Measurements from ENCODE around the gene HOXC6. TPM values are rescaled to one million over a fixed set of nuclear protein-coding genes. Genes with fewer than 3 reads are reported as not detected.

HOXC6 gene
- total RNA-seq, 2 experiments from 2014 or later = not detected

- Histone ChIP-seq H3K4me3 (ENCODE audit: low read length) (no peak overlapping the region), H3K27me3 (ENCODE audit: control insufficient read depth in 1 of 2, insufficient read depth in 2 of 2, low read length in 2 of 2) (peaks cover 83 to 94% of the 10 kb centered on the region in 2 experiments), H3K36me3 (ENCODE audit: insufficient read depth, low read length) (no peaks in the 10 kb centered on the region), H3K4me1 (ENCODE audit: insufficient read depth, low read length) (peaks cover 12% of the 10 kb centered on the region), H3K27ac (ENCODE audit: low read depth in 1 of 2, low read length in 2 of 2) (no peak overlapping the region), H3K9me3 (ENCODE audit: control insufficient read depth in 1 of 2, insufficient read depth in 1 of 2, low read length in 2 of 2) (peaks cover 0 to 19% of the 10 kb centered on the region in 2 experiments)
- Mint-ChIP-seq H3K4me1 (ENCODE audit: low read depth) (peaks cover 11% of the 10 kb centered on the region), H3K36me3 (ENCODE audit: low read depth) (no peaks in the 10 kb centered on the region), H3K4me3 (no peak overlapping the region), H3K9me3 (no peaks in the 10 kb centered on the region), H3K27me3 (peaks cover 97% of the 10 kb centered on the region), H3K27ac (no peak overlapping the region)
- intact Hi-C loops (cut with DNase I, micrococcal nuclease) = no loop called here
- ATAC-seq (ENCODE audit: poor library complexity) = no peak
- ChIA-PET CTCF (no interaction called here), POLR2A (no interaction called here)
- no peak for DNase-seq
- no peak for TF ChIP-seq CTCF (IDR thresholded peaks at IDR 0.05)
Observed at GRCh38 chr12:54042970-54043853, 15.0 kb downstream of the HOXC6 start.

DNA sequence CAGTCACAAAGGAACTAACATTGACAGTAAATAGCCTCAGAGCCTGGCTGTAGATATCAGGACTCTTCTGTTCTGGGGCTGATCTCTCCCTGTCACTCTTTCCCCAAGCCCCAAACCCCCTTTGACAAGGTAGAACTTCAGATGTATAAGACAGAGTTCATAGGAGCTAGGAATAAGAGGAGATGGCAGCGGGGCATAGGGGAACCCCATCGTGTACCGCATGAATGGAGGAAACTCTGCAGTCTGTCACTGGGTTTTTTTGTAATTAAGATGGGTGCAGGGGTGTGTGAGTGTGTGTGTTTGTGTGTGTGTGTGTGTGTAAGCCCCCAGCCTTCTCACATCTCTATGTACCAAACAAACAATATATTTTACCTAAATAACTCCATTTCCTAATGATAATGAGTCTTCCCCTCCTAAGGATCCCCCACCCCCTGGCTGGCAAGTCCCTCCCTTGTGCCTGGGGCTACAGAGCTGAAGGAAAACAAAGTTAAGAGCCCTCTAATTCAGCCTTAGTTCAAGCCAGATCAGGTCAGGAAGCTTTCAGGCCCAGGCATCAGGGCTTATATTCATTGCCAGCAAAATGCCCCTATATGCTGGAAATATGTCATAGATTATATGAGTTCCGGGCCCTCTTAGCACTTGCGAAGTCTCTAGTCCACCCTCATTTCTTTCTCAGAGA, 16.3 kb downstream of the HOXC6 start:
- POLR2A ChIA-PET = interaction anchor here (1.1 to 1.6 kb wide), 2 partner anchors 9 to 38 kb away, joined by 3 to 4 read pairs; partner anchors contain the start of gene HOXC4
- intact Hi-C loops (cut with DNase I, micrococcal nuclease) = loop anchor here in 1 of 2 experiments (5.0 kb wide), 1 partner anchor 82 kb away; no protein-coding TSS in a partner anchor
- Histone ChIP-seq H3K27ac (ENCODE audit: low read depth in 1 of 2, low read length in 2 of 2) (no peak overlapping the region), H3K36me3 (ENCODE audit: insufficient read depth, low read length) (no peaks in the 10 kb centered on the region), H3K4me3 (ENCODE audit: low read length) (no peak overlapping the region), H3K27me3 (ENCODE audit: control insufficient read depth in 1 of 2, insufficient read depth in 2 of 2, low read length in 2 of 2) (peaks cover 84 to 94% of the 10 kb centered on the region in 2 experiments), H3K9me3 (ENCODE audit: control insufficient read depth in 1 of 2, insufficient read depth in 1 of 2, low read length in 2 of 2) (peaks cover 0 to 19% of the 10 kb centered on the region in 2 experiments), H3K4me1 (ENCODE audit: insufficient read depth, low read length) (peaks cover 12% of the 10 kb centered on the region)
- Mint-ChIP-seq H3K36me3 (ENCODE audit: low read depth) (no peaks in the 10 kb centered on the region), H3K27ac (no peak overlapping the region), H3K9me3 (no peaks in the 10 kb centered on the region), H3K27me3 (peaks cover 97% of the 10 kb centered on the region), H3K4me1 (ENCODE audit: low read depth) (peaks cover 11% of the 10 kb centered on the region), H3K4me3 (no peak overlapping the region)
- TF ChIP-seq CTCF (IDR thresholded peaks at IDR 0.05) = no peak
- CTCF ChIA-PET = interaction anchor here (1.4 kb wide), 1 partner anchor 163 kb away, joined by 3 read pairs; no protein-coding TSS in a partner anchor
- DNase-seq = no peak
- ATAC-seq (ENCODE audit: poor library complexity) = no peak

DNA sequence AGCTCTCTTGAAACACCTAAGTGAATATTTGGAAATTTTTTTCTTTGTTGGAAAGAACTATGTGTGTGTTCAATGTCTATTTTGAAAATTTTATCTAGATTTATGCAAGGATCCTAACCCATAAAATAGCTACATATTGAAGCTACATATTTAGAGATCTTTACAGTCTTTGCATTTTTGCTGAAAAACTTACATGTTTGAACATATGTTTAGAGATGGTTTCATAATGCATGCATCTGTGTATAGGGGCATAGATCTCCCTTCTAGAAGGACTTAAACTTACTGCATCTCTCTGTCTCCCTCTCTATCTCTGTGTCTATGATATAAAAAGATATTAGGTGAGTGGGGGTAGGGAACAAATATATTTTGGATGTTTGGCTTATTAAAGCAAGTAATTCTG, 17.2 kb downstream of the HOXC6 start:
- H3K36me3 ChIP-seq (ENCODE audit: insufficient read depth, low read length) = no peaks in the 10 kb centered on the region
- ATAC-seq (ENCODE audit: poor library complexity) (no peak), DNase-seq (no peak)
- Mint-ChIP-seq H3K27me3 (peaks cover 97% of the 10 kb centered on the region), H3K36me3 (ENCODE audit: low read depth) (no peaks in the 10 kb centered on the region), H3K4me3 (no peak overlapping the region), H3K27ac (no peak overlapping the region), H3K9me3 (no peaks in the 10 kb centered on the region), H3K4me1 (ENCODE audit: low read depth) (peaks cover 18% of the 10 kb centered on the region)
- peaks cover 0 to 19% of the 10 kb centered on the region in 2 experiments for H3K9me3 ChIP-seq (ENCODE audit: control insufficient read depth in 1 of 2, insufficient read depth in 1 of 2, low read length in 2 of 2)
- no peak overlapping the region for H3K4me3 ChIP-seq (ENCODE audit: low read length)
- peaks cover 84 to 94% of the 10 kb centered on the region in 2 experiments for H3K27me3 ChIP-seq (ENCODE audit: control insufficient read depth in 1 of 2, insufficient read depth in 2 of 2, low read length in 2 of 2)
- POLR2A ChIA-PET = interaction anchor here (1.1 to 1.6 kb wide), 2 partner anchors 8 to 39 kb away, joined by 3 to 4 read pairs; partner anchors contain the start of gene HOXC4
- CTCF ChIA-PET = interaction anchor here (1.4 kb wide), 1 partner anchor 162 kb away, joined by 3 read pairs; no protein-coding TSS in a partner anchor
- intact Hi-C loops (cut with DNase I, micrococcal nuclease) = loop anchor here in 1 of 2 experiments (5.0 kb wide), 1 partner anchor 83 kb away; no protein-coding TSS in a partner anchor
- H3K4me1 ChIP-seq (ENCODE audit: insufficient read depth, low read length) = peaks cover 18% of the 10 kb centered on the region
- TF ChIP-seq CTCF (IDR thresholded peaks at IDR 0.05) = no peak
- H3K27ac ChIP-seq (ENCODE audit: low read depth in 1 of 2, low read length in 2 of 2) = no peak overlapping the region

Data from CD4-positive, alpha-beta T cell (primary cell).